Measurements from ENCODE around the gene SPATA9.
"Not testable (repeated sequence)": the region's sequence is repeated elsewhere in the genome, so short reads cannot be mapped to it uniquely, and the experiment has no call there.

The SPATA9 gene

DNA sequence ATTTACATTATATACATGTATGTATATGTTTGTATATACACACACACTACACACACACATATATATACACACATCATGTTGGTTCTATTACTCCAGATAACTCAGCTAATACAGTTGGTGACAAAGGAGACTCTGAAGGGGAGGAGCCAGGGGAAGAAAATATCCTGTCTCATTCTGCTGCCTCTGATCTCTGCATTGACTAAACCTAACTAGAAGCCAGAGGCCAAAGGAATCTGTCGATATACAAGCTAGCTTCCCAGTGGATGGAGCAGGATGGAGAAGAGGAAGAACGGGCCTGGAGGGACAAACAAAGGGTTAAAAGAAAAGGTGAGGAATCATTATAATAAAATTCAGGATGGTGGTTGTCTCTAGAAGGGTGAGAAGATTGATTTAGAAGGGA, 34.6 kb upstream of the SPATA9 start:
- DNase-seq (ENCODE audit: low read depth in 2 of 2): no peak

DNA sequence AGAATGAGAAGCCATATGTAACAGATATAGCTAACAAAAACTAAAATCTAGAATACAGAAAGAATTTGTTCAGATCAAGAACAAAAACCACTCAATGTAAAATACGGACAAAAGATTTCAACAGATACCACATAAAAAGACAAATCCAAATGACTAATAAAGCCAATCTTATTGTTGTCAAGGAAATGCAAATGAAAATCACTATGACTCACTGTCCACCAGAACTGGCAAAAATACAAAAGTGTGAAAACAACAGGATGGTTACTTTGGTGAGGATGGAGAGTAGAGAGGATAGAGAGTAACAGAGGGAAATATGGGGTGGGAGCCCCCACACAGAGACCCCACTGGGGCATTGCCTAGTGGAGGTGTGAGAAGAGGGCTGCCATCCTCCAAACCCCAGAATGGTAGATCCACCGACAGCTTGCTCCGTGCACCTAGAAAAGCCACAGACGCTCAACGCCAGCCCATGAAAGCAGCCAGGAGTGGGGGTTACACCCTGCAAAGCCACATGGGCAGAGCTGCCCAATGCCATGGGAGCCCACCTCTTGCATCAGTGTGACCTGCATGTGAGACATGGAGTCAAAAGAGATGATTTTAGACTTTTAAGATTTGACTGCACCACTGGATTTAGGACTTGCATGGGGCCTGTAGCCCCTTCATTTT, 33.1 kb upstream of the SPATA9 start:
- no peak for DNase-seq (ENCODE audit: low read depth in 2 of 2)

DNA sequence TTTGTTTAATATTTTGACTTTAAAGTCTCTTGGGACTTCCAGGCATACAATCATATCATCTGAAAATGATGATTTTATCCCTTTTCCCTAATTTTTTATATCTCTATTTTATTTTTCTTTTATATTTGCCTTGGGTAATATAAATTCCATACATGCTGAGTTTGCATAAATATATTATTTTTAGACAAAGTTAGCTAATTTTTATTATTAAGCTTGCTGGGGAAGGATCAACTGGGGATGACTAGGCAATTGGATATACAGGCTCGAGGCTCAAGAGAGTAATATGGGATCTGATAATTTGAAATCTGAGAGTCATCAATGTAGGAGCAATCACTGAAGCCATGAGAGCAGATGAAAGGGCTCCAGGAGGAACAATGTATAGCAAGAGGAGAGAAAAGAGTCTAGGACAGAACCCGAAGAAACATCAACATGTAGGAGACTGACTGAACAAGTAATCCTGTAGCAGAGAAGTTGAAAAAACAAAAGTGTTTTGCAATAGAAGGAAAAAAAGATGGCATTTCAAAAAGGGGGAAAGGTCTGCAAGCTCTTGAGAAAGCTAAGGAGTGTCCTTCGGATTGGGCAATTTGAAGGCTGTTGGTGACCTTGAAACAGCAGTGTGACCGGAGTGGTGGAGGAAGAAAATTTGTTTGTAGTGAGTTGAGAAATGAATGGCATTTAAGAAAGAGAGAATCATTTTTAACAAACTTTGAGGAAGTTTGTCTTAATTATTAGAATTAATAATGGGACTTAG, 31.3 kb upstream of the SPATA9 start:
- no peak for DNase-seq (ENCODE audit: low read depth in 2 of 2)

DNA sequence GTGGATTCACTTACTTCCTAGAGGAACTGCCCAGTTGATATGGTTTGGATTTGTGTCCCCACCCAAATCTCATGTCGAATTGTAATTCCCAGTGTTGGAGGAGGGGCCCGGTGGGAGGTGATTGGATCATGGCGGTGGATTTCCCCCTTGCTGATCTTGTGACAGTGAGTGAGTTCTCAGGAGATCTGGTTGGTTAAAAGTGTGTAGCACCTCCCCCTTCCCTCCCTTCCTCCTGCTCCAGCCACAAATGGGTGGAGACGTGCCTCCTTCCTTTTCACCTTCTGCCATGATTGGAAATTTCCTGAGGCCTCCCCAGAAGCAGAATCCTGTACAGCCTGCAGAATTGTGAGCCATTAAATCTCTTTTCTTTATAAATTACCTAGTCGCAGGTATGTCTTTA, 30.5 kb upstream of the SPATA9 start:
- not testable (repeated sequence) for DNase-seq (ENCODE audit: low read depth in 2 of 2)

DNA sequence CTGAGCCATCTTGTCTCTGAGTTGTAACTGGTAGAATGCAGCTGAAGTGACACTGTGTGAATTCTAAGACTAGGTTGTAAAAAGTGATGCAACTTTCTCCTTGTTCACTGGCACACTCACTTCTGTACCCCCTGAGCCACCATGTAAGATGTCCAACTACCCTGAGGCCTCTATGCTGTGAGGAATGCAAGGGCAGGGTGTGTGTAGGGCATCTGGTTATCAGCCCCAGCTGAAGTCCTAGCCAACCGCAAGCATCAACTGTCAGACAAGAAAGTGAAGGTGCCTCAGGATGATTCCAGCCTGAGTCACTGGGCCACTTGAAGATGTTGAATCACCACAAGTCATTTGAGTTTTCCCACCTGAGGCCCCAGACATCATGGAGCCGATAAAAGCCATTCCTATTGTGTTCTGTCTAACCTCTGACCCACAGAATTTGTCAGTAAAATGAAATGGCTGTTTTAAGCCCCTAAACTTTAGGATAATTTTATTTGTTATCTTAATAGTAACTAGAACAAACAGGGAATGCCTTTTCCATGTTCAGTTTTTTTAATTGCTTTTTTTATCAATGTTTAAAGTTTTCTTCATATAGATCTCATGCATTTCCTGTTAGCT, 29.7 kb upstream of the SPATA9 start:
- no peak for DNase-seq (ENCODE audit: low read depth in 2 of 2)

DNA sequence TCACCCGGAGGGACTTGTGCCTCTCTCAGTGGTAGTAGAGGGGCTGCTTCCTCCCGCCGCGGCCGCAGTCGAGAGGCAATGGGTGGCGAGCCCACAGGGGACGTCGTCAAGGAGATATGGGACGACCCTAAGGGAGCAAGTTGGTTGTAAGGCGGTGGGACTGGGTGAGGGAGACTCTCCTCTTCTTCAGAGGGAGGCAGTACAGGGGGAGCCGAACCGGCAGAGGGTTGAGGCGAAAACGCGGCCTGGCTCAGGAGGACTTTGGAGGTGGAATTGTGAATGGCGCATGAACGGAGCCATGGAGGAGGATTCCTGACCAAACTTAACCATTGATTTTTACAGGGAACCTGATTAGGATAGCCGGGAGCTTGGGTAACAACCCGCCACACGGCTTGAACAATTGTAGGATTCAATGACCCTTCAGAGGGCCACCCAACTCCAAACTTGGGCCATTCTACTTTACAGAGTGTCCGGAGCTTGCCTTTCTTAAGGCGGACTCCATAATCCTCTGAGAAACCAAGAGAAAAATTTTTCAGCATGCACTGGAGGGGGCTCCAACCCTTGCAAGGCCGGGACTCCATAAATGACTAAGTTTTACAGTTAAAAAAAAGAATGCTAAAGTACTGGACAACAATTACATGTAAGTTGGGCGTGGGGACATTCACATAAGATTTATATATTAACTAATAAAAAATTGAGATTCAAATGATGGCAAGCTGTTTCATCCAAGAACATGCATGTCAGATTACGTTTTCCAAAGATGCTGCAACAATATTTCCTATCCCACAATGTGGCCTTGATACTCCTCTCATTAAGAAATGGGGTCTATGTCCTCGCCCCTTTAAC, 28.9 kb upstream of the SPATA9 start:
- no peak for DNase-seq (ENCODE audit: low read depth in 2 of 2)

DNA sequence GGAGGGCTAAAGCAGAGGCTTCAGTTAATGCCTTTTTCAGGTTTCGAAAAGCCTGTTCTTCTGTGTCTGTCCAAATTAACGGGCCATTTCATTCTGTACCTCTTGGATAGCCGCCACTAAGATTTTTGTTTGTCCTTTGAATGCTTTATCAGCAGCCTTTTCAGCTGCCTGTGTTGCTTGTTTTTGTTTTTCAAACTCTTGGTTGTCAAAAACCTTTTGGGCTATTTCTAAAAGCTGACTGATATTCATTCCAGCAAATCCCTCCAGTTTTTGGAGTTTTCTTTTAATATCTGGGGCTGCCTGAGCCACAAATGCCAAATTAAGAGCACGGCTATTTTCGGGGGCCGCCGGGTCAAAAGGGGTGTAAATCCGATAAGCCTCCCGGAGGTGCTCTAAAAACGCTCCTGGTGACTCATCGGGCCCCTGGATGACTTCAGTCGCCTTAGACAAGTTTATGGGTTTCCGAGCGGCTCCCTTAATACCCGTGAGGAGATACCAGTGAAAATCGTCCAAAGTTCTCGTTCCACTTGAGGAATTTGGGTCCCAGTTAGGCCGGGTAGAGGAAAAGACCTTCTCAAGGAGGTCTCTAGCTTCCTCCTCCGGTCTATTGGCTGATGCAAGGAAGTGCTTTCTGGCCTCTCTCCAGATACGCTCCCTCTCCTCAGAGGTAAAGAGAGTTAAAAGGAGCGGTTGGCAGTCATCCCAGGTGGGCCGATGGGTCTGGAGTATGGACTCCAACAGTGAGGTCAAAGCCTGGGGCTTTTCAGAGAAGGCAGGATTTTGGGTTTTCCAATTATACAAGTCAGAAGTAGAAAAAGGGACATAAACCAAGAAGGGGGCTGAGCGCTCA, 28.1 kb upstream of the SPATA9 start:
- not testable (repeated sequence) for DNase-seq (ENCODE audit: low read depth in 2 of 2)

DNA sequence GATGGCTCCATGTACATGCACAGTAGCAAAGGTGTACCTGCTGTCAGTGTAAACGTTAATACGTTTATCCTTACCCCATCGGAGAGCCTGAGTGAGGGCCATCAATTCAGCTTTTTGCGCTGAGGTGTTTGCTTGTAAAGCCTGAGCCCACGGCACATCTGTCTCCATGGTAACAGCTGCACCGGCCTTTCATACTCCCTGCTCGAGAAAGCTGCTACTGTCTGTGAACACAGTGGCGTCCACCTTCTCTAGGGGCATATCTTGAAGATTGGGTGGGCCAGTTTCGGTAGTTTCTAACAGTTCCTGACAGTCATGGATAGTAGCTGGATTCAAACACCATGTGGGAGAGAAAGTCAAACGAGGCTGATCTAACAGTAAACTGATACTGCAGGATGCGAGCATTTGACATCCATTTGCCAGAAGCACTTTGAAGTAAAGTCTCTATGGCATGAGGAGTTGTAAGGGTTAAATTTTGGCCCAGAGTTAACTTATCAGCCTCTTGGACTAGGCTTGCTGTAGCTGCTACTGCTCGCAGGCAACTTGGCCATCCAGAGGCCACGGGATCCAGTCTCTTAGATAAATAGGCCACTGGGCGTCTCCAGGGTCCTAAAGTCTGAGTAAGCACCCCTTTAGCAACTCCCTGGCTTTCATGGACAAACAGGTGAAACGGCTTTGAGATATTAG, 27.3 kb upstream of the SPATA9 start:
- DNase-seq (ENCODE audit: low read depth in 2 of 2): no peak

DNA sequence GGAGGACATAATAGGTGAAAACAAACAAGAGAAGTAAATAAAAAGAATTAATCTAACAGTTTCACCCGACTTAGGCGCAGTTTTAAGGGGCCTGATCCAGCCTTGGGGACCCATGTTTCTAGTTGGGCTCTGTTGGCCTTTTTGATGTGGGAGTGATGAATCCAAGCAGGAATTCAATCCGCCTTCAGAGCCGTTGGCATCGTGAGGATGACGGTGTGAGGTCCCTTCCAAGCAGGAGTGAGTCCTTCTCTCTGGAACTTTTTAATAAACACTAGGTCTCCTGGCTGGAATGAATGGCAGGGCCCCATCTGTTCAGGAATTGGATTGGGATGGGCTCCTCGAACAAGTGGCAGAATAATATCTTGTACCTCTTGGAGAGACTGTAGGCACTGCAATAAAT, 26.1 kb upstream of the SPATA9 start:
- no peak for DNase-seq (ENCODE audit: low read depth in 2 of 2)

DNA sequence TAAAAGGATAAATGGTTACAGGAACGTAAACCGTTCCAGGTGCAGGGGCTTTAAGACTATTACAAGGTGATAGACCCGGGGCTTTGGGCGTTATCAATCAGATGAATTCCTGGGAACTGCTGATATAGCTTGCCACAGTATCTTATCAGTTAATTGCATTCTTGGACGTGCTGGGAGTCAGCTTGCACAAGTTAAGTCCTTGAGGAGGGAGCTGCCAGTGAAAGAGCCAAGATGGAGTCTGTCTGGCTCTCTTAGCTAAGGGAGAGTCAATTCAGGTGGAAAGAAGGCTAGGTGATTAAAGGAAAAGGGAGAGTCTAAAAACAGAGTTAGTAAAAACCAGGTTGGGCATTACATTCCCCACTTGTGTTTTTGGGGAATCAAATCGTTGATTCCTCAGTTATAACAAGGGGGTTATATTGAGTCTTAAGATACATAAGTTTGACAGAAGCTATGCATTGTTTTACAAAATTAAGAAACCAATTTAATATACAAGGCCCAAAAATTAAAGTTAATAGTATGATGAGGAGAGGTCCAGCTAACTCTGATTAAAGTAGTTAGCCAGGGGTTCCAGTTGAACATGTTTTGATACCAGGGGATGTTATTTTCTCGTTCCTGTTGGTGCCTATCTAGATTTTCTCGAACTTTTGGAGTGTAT, 24.9 kb upstream of the SPATA9 start:
- DNase-seq (ENCODE audit: low read depth in 2 of 2): not testable (repeated sequence)

DNA sequence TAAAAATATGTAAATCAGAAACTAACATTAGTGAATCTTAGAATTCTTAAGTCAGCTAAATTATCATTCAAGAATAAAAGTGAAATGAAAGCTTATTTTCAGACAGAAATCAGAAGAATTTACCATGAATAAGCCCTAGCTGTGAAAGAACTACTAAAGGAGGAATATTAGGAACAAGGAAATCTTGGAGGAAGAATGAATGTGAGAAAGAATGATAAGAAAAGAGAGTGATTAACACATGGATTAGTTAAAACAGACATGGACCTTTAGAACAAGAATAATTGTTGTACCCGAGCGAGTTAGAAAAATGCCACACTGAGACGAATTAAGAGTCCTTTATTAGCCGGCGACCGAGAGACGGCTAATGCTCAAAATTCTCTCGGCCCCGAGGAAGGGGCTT, 24.3 kb upstream of the SPATA9 start:
- DNase-seq (ENCODE audit: low read depth in 2 of 2): no peak

DNA sequence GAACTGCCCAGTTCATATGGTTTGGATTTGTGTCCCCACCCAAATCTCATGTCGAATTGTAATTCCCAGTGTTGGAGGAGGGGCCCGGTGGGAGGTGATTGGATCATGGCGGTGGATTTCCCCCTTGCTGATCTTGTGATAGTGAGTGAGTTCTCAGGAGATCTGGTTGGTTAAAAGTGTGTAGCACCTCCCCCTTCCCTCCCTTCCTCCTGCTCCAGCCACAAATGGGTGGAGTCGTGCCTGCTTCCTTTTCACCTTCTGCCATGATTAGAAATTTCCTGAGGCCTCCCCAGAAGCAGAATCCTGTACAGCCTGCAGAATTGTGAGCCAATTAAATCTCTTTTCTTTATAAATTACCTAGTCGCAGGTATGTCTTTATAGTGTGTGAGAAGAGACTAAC, 23.4 kb upstream of the SPATA9 start:
- not testable (repeated sequence) for DNase-seq (ENCODE audit: low read depth in 2 of 2)

DNA sequence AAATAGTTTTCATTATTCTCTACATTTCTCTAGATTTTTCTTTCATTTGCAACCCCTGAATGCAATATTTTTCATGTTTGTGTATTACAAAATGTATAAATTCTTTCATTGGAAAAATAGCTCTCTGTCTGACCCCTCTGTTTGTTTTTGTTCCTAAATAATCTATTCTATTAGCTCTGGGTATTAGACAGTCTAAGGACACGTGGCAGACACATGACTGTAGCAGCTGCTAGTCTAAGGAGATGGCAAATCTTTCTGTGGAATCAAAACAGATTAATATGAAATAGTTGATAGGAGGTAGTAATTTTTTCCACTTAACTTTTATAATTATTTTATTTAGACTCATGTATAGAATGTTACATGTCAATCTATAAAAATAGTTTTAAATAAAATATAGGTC, 21.4 kb upstream of the SPATA9 start:
- no peak for DNase-seq (ENCODE audit: low read depth in 2 of 2)

DNA sequence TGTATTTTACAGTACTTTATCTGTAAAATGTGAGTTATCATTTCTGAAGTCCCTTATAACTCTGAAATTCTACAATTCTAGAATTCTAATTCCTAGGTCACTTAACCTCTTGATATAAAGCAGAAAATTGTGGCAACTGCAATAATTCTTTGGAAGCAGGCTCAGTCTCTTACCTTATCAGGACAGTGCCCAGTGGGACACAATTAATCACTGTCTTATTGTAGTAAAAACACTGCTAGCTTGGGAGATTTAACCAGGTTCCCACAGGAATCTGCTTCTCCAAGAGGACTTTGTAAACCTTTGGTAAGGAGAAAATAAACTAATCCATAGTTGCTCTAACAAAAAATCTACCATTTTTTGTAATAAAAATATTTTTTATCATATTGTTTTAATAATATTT, 18.3 kb upstream of the SPATA9 start:
- DNase-seq (ENCODE audit: low read depth in 2 of 2): no peak

DNA sequence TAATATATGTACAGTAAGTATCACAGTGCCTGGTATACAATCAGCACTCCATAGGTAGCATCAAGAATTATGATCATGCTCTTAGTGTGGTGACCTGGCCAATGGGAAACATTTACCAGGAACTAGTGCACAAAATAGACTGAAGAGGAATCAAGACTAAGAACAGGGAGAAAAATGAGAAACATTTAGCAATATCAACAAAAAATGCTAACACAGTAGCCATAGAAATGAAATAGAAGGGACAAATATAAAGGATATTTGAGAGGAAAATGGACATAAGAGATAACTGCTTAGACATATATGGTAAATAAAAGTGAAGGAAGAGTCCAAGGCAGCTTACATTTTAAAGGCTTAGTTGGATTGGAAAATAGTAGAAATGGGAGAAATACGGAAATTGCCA, 16.5 kb upstream of the SPATA9 start:
- no peak for DNase-seq (ENCODE audit: low read depth in 2 of 2)

DNA sequence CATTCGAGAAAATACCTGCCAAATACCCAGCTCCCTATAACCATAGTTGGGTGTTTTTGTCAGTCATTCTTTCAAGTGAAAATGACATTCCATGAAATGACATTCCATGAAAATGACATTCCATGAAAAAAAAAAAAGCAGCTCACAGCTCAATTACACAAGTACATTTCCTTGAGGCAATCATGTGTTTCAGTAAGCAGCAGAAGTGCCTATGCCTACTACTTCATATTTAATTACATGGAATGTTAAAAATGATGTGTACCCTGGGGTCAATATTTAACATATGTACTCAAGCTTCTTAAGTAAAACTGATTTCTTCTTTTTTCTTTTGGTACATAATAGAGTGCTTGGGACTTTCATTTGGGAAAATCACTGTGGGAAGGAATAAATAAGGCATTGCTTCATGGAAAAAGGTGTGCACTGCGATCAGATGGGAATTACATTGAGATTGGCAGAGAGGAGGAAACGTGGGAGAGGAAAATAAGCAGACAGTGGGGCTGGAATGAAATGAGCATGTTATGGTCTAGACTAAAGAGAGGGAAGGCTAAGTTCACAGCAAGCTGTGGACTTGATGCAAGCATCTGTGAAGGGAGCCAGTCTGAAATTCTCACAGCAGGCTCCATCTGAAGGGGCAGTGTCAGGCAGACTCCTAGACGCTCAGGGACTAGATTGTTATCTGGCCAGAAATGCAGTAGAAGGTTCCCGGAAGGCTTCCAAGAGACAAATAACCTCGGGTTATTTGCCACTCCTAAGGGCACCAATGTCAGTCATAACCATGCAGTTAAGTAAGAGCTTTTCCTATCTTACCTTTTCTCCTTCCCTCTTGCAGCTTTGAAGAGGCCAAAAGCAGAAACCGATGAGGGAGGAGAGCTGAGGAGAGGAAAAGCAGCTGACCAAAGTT, 15.2 kb upstream of the SPATA9 start:
- DNase-seq (ENCODE audit: low read depth in 2 of 2): no peak

DNA sequence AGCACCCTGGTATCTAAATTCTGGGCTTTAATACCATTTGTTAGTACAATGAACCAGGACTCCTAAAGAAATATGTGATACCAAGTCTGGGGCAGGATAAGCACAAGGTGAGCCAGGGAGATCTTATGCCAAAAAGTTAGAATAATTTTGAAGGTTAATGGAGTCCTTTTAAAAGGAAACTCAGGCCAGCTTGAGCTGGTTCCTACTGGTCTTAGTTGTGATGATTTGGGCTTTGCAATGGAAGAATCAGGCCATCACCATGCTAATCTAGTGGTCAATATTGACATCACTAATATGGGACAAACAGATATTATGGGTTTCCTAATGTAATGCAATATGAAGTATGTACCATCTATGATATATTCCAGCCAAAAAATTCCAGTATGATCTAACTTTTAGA, 7.5 kb upstream of the SPATA9 start:
- DNase-seq (ENCODE audit: low read depth in 2 of 2): no peak

DNA sequence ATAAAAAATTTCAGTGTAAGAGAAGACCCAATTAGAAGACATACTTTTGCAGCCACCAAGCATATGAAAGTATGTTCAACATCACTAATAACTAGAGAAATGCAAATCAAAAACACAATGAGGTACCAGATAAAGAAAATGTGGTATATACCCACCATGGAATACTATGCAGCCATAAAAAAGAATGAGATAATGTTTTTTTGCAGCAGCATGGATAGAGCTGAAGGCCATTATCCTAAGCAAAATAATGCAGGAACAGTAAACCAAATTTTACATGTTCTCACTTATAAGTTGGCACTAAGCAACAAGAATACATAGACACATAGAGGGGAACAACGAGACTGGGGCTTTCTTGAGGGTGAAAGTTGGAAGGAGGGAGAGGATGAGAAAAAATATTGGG, 6.9 kb upstream of the SPATA9 start:
- DNase-seq (ENCODE audit: low read depth in 2 of 2): no peak

DNA sequence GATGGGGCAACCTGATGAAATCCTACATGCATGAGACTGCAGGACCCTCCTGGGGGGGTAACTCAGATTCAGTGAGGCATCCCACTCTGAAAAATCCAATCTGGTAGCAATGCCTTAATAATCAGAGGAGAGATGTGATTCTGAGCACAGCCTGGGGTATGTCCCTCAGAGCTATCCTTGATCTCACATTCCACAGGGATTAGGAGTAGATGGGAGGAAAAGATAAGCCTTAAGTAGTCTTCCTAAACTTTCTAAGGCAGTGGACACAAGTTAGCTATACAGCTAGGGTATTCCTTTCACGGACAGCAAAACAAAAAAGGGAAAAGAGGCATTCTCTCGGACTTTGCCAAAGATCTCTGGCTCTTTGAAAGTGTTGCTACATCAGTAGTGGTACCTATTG, 3.9 kb upstream of the SPATA9 start:
- DNase-seq (ENCODE audit: low read depth in 2 of 2): no peak
